ENCODE results near the gene PLIN1. TPM values are rescaled to one million over a fixed set of nuclear protein-coding genes. Genes with fewer than 3 reads are reported as not detected.

PLIN1 gene
- total RNA-seq, 1 experiment from 2014 or later = not detected

GRCh38 chr15:89632563-89633430, 46.4 kb downstream of the PLIN1 start:
- H3K27me3 ChIP-seq = no peaks in the 10 kb centered on the region
- H3K9me3 ChIP-seq (replicated peaks) = no peaks in the 10 kb centered on the region; the same call in 1 of the 2 replicates
- no peak overlapping the region for H3K27ac ChIP-seq
- no peaks in the 10 kb centered on the region for H3K4me1 ChIP-seq
- H3K36me3 ChIP-seq = peaks cover 58% of the 10 kb centered on the region
- DNase-seq = no peak
- no peak overlapping the region for H3K4me3 ChIP-seq

- H3K4me1 ChIP-seq = no peaks in the 10 kb centered on the region
- no peak overlapping the region for H3K27ac ChIP-seq
- no peak overlapping the region for H3K4me3 ChIP-seq
- DNase-seq = no peak
- no peaks in the 10 kb centered on the region for H3K27me3 ChIP-seq
- H3K36me3 ChIP-seq = peaks cover 67% of the 10 kb centered on the region
- H3K9me3 ChIP-seq (replicated peaks) = no peaks in the 10 kb centered on the region; the same call in 1 of the 2 replicates
These were observed 47.3 kb downstream of the PLIN1 start for GRCh38 chr15:89631902-89632264.

- Histone ChIP-seq H3K36me3 (peaks cover 74% of the 10 kb centered on the region), H3K4me1 (no peaks in the 10 kb centered on the region), H3K9me3 (replicated peaks) (no peaks in the 10 kb centered on the region; the same call in 1 of the 2 replicates), H3K27ac (no peak overlapping the region), H3K4me3 (no peak overlapping the region), H3K27me3 (no peaks in the 10 kb centered on the region)
- DNase-seq = no peak
These were observed 47.9 kb downstream of the PLIN1 start for GRCh38 chr15:89630974-89631901.

- Histone ChIP-seq H3K9me3 (replicated peaks) (no peaks in the 10 kb centered on the region; the same call in 1 of the 2 replicates), H3K27ac (no peak overlapping the region), H3K36me3 (peaks cover 84% of the 10 kb centered on the region), H3K27me3 (no peaks in the 10 kb centered on the region), H3K4me3 (no peak overlapping the region), H3K4me1 (no peaks in the 10 kb centered on the region)
- DNase-seq = no peak
These were observed 48.9 kb downstream of the PLIN1 start for GRCh38 chr15:89630260-89630659.

GRCh38 chr15:89629829-89630228, 49.3 kb downstream of the PLIN1 start:
- Histone ChIP-seq H3K36me3 (peaks cover 88% of the 10 kb centered on the region), H3K4me1 (no peaks in the 10 kb centered on the region), H3K9me3 (replicated peaks) (no peaks in the 10 kb centered on the region; the same call in 1 of the 2 replicates), H3K27me3 (no peaks in the 10 kb centered on the region), H3K27ac (no peak overlapping the region), H3K4me3 (no peak overlapping the region)
- DNase-seq = no peak

GRCh38 chr15:89628806-89629715, 50.1 kb downstream of the PLIN1 start:
- Histone ChIP-seq H3K27ac (no peak overlapping the region), H3K36me3 (peaks cover 95% of the 10 kb centered on the region), H3K9me3 (replicated peaks) (no peaks in the 10 kb centered on the region; the same call in 1 of the 2 replicates), H3K27me3 (no peaks in the 10 kb centered on the region), H3K4me3 (no peak overlapping the region), H3K4me1 (no peaks in the 10 kb centered on the region)
- no peak for DNase-seq

GRCh38 chr15:89628301-89628700, 50.9 kb downstream of the PLIN1 start:
- peaks cover 95% of the 10 kb centered on the region for H3K36me3 ChIP-seq
- H3K9me3 ChIP-seq (replicated peaks) = no peaks in the 10 kb centered on the region
- H3K4me1 ChIP-seq = no peaks in the 10 kb centered on the region
- H3K27ac ChIP-seq = no peak overlapping the region
- no peak overlapping the region for H3K4me3 ChIP-seq
- no peak for DNase-seq
- no peaks in the 10 kb centered on the region for H3K27me3 ChIP-seq

- Histone ChIP-seq H3K36me3 (peaks cover 97% of the 10 kb centered on the region), H3K9me3 (replicated peaks) (no peaks in the 10 kb centered on the region), H3K27me3 (no peaks in the 10 kb centered on the region), H3K4me3 (no peak overlapping the region), H3K4me1 (no peaks in the 10 kb centered on the region), H3K27ac (no peak overlapping the region)
- no peak for DNase-seq
These were observed 51.8 kb downstream of the PLIN1 start for GRCh38 chr15:89627256-89627970.

GRCh38 chr15:89625716-89626115, 53.5 kb downstream of the PLIN1 start:
- Histone ChIP-seq H3K27me3 (no peaks in the 10 kb centered on the region), H3K4me3 (no peak overlapping the region), H3K4me1 (no peaks in the 10 kb centered on the region), H3K9me3 (replicated peaks) (no peaks in the 10 kb centered on the region), H3K27ac (no peak overlapping the region), H3K36me3 (peaks cover 97% of the 10 kb centered on the region)
- DNase-seq = no peak

- Histone ChIP-seq H3K4me1 (no peaks in the 10 kb centered on the region), H3K36me3 (peaks cover 97% of the 10 kb centered on the region), H3K27ac (no peak overlapping the region), H3K27me3 (no peaks in the 10 kb centered on the region), H3K9me3 (replicated peaks) (no peaks in the 10 kb centered on the region), H3K4me3 (no peak overlapping the region)
- no peak for DNase-seq
These were observed 56.0 kb downstream of the PLIN1 start for GRCh38 chr15:89623165-89623564.

GRCh38 chr15:89621547-89621946, 57.6 kb downstream of the PLIN1 start:
- Histone ChIP-seq H3K9me3 (replicated peaks) (no peaks in the 10 kb centered on the region), H3K4me1 (no peaks in the 10 kb centered on the region), H3K36me3 (peaks cover 90% of the 10 kb centered on the region), H3K27ac (no peak overlapping the region), H3K27me3 (no peaks in the 10 kb centered on the region), H3K4me3 (no peak overlapping the region)
- no peak for DNase-seq

- Histone ChIP-seq H3K9me3 (replicated peaks) (peaks cover 10% of the 10 kb centered on the region; the same call in 1 of the 2 replicates), H3K27me3 (no peaks in the 10 kb centered on the region), H3K4me1 (no peaks in the 10 kb centered on the region), H3K36me3 (peaks cover 87% of the 10 kb centered on the region), H3K27ac (no peak overlapping the region), H3K4me3 (no peak overlapping the region)
- DNase-seq = no peak
These were observed 62.9 kb downstream of the PLIN1 start for GRCh38 chr15:89616228-89616627.

GRCh38 chr15:89615135-89615534, 64.0 kb downstream of the PLIN1 start:
- Histone ChIP-seq H3K27me3 (no peaks in the 10 kb centered on the region), H3K4me1 (no peaks in the 10 kb centered on the region), H3K27ac (no peak overlapping the region), H3K36me3 (peaks cover 88% of the 10 kb centered on the region), H3K9me3 (replicated peaks) (peaks cover 12% of the 10 kb centered on the region; the same call in 1 of the 2 replicates), H3K4me3 (no peak overlapping the region)
- no peak for DNase-seq

Data from SJCRH30 (cell line).